GM18873 (cell line): ENCODE results near the gene CENPI.
"Not testable (repeated sequence)": the region's sequence is repeated elsewhere in the genome, so short reads cannot be mapped to it uniquely, and the experiment has no call there.

Experiments
- ATAC-seq: cut with Tn5 transposase; IDR thresholded peaks from one replicate; pipeline ENCODE4 v1.9.1; 2021; ENCODE audit warnings: mild to moderate bottlenecking, moderate library complexity, moderate number of reproducible peaks; ENCODE audit not compliant: unreplicated experiment, low FRiP score

Gene CENPI, protein sequence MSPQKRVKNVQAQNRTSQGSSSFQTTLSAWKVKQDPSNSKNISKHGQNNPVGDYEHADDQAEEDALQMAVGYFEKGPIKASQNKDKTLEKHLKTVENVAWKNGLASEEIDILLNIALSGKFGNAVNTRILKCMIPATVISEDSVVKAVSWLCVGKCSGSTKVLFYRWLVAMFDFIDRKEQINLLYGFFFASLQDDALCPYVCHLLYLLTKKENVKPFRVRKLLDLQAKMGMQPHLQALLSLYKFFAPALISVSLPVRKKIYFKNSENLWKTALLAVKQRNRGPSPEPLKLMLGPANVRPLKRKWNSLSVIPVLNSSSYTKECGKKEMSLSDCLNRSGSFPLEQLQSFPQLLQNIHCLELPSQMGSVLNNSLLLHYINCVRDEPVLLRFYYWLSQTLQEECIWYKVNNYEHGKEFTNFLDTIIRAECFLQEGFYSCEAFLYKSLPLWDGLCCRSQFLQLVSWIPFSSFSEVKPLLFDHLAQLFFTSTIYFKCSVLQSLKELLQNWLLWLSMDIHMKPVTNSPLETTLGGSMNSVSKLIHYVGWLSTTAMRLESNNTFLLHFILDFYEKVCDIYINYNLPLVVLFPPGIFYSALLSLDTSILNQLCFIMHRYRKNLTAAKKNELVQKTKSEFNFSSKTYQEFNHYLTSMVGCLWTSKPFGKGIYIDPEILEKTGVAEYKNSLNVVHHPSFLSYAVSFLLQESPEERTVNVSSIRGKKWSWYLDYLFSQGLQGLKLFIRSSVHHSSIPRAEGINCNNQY

DNA sequence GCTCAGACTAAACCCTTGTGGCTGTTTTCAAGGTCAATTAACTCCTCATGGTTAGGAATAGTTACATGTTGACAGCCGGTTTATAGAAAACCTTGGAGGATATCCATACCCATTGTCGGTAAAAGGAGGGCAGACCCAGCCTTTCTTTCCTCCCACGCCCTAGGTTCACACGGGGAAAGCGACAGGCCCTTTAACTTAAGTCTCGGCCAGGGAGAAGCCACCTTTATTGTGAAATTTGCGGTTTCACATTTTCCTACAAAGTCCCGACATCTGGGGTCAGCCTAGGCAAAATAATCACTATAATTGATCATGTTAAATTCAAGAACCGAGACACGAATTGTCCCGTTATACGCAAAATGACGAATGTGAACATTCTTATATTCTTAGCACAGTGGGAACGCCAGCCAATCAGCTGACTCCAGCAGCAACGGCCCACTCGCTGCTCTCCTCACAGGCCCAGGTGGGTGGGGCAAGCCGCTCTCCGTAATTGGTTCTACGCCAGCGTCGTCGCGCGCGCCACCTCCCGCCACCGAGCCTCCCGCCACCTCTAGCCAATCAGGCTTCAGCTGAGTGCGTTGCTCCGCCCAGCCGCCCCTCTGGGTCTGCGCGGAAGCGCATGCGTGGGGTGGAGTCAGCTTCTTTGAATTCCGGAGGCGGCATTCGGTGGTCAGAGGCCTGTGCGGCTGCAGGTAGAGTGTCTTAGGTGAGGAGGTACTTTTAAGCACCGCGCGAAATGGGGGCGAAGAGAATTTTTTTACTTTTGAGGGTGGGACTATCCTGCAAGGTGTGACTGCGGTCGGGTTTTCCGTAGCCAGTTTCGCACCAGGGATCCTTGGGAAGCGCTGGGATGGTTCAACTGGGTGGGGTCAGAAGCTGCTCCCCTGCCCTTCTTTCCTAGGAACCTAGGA, at the start of gene CENPI:
CENPI (plus strand) TSS at position 659 of the 908 bp plus-strand sequence. CDS start 2,867 bp downstream, outside the sequence.
- peak; percentile 99 for ATAC-seq

DNA sequence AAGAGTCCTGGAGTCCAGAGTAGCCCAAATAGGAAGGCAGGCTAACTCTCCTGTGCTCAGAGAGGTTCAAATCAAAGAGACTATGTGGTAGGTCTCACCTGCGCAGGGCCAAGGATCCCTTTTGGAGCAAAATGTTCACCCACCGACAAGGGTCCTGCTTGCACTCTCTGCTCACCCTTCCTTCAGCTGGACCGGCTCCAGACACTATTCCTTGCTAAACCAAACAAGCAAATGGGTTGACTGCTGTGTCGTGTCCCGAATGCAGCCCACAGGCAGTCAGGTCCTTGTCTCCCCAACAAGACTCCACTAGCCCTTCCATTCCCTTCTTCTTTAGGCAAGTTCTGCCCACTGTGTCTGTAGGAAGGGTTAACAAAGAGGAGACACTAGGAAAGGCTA, 46.9 kb upstream of the CENPI start:
- ATAC-seq, result peak; percentile 12

DNA sequence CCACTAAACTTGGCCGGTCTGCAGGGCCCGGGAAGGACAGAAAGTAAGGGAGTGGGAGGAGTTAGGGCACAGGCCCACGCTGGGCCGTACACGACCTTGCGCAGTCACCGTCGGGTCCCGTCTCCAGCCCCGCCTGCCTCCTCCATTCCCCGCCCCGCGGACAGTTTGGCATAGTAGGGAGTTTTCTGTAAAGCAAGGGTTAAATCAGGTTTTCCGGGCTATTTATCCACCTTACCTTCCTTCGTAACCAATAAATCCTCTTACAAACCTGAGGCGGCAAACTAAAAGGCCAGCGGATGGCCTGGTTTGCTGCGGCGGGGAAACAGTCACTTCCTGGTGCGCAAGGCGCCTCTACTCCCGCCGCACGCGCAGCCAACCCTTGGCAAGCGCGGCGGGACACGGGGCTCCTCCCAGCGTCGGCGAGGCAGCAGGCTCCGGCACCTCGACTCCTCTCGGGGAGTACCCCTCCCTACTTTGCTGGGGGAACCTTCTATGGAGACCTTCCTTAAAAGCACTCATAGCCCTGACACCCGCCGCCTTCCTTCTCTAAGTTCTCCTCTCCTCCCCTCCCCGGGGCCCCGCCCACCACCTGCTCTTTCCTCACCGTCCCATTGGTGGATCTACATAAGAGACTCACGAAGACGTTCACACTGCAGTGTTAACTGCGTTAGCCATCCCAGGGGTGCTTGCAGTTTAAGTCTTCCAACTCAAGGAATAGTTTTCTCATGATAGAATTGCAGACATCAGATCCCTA, 46.3 kb upstream of the CENPI start, which contains the start of gene TRMT2B:
TRMT2B (minus strand) TSS at position 563 of the 754 bp plus-strand sequence. CDS start 9,822 bp downstream, outside the sequence.
- ATAC-seq, result peak; percentile 80

DNA sequence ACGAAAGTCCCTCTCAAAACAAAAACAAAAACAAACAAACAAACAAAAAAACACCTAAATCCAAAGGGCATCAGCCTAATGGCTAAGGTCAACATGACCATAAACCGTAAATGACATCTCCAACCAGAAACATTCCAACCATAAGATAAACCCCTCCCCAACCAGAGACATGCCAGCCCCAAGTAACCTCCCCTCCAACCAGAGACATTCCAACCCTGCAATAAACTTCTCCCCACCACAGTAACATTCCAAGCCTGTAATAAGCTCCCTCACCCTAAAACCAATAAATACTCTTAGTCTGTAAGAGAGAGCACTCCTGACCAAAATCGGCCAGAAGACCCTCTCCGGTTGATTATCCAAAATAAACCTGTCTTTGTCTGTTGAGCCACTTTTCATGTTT, 41.5 kb upstream of the CENPI start:
- ATAC-seq, result not testable (repeated sequence)

DNA sequence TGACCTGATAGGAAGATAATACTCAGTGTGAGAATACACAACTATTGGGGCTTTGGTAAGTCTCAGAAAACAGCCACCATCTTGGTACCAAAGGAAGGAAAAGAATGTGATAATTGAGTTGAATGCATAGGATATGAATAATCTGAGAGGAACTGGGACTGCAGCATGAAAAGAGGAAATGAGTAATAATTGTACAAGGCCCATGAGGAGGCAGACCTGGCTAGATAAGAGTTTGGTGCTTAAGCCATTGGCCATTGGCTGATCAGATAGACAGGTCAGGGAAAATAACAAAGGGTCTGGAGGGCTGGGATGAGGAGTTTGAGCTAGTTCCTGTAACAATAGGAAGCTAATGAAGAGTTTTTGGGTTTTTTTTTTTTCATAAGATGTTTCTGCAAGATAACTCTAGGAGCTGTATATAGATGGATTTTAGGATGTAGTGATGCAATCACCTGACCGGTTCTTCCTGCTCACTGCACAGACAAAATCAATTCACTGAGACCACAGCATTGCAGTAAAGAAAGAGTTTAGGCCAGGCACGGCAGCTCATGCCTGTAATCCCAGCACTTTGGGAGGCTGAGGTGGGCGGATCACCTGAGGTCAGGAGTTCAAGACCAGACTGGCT, 40.8 kb upstream of the CENPI start:
- ATAC-seq, result no peak

DNA sequence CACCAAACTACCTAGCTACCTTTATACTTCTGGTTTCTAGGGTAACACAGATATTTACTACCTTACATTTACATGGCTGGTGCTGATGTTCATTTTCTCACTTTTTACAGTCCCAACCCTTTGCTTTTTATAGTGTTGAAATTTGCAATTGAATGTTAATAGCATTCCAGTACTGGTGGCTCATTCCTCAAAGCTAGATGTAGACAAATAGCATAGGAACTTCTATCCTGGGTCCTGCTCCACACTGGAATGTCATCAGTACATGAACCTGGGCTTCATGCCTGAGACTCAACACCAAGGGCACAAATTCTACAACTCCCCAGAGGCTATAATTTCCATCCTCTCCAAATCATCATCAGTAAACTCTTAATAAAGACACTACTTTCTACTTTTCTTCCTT, 35.8 kb upstream of the CENPI start:
- no peak for ATAC-seq

DNA sequence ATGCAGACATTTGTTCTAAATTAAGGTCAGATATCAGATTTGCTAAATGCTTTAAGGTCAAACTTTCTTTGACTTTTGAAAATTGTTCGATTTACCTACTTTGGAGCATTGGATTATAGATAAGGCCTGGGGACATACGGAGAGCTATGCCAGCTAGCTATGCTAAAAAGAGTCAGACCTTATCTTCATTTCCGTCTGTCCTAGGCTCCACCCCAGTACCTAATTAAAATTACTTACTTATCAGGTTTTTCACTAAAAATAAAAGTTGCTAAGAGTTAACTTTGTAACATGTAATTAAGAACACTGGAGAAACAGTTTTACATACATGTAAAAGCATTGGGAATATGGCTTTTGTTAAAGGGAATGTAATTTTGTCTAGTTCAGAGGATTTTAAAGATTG, 26.4 kb upstream of the CENPI start:
- no peak for ATAC-seq

DNA sequence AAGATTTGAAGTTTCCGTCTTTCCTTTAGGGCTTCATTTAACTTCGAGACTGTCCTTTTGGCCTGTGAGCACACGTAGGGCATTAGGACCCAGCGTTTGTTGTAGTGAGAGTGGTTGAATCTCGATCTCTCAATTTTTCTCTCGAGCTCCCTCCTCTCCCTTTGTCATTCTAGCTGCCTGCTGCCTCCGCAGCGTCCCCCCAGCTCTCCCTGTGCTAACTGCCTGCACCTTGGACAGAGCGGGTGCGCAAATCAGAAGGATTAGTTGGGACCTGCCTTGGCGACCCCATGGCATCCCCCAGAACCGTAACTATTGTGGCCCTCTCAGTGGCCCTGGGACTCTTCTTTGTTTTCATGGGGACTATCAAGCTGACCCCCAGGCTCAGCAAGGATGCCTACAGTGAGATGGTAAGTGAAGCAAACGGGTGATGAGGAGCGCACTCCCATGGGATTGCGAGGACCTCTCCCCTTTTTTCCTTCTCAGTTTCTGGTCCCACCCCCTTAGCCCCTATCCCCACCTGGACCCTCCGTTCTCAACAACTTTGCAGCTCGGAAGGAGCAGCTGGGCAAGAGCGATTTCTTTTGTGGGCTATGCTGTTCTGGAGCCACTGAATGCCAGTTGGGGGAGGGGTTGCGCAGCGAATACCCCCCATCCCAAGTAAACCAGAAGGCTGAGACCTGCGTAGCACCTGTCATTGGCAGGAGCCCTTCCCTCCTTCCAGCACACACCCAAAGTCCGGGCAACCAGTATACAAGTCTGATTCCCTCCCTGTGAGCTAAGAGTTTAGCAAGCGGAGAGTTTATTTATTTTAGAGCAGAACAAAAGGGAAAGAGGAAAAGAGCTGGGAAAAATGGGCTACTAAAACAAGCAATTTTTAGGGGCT, 19.0 kb upstream of the CENPI start, which contains the start of gene TMEM35A:
TMEM35A (plus strand) TSS at position 164 of the 883 bp plus-strand sequence; CDS start at position 288, 124 bp downstream.
- no peak for ATAC-seq

DNA sequence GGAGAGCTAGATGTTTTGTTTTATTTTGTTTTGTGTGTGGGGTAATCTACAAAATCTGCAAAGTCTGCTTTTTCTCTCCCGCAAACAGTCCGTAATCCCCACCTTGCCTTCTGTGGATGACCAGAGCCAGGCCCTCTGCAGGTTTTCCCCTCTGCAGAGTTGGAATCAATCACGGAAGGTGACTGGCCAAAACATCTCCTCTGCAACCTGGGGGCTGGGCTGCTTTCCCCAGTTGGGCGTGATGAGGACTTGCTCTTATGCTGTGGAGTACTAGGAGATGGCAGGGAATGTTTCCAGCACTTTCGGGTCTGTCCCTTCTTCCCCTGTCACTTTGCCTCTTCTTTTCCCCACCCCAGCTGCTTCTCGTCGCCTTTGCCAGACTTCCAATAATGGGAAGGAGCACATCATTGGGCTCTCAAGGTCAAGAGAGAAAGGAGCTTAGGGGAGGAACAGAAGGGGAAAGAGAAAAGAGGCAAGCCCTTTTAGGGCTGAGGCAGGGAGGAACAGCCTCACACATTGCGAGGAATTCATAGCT, 18.2 kb upstream of the CENPI start:
- ATAC-seq, result no peak

DNA sequence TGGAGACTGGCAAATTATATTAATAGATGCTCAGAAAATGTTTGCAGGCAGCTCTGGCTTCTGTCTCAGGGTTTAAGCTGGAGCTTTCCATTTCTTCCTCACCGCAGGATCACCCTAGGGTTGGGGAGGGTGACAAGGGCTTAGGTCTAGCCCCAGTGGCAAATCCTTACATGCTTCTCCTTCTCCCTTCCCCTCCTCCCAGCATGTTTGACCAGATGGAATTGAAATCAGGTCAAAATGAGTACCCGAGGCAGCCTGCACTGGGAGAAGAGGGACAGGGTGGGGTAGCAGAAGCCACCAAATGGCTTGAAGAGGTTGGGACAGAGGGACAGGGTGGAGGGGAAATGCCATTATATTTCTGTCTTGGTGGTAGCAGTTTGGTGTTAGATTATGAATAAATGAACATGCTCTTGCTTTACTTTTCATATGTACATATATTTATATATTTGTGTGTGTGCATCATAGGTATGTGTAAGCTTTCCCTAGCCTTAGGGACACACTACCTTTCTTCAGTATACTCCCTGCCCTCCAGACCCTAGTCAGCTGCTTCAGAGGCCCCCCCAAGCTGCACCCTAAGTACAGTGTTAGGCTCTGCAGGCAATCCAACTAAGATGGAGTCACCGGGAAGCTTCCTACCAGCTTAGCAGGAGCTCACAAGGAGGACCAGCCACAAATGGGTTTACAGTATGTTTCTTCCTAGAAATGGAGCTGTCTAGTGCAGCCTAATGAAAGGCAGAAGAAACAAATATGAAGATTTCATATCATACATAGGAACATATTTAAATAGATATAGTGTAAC, 17.5 kb upstream of the CENPI start:
- ATAC-seq, result no peak

DNA sequence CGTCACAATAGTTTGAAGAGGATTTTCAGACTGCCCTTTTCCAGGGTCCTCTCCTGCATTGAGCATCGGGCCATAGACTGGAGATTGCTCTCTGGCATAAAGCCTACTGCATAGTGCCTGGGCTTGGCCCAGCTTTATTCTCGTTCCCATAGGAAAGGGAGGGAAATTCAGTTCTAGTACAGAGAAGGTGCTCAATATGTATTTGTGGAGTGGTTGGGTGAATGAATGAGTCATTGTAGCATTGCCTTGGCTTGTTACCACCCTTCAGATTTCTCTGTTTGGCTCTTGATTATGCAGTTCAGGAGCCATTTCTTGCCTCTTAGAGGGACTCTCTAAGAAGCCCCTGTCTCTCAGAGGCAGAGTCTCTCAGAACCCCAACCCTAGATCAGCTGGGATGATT, 16.8 kb upstream of the CENPI start:
- no peak for ATAC-seq

DNA sequence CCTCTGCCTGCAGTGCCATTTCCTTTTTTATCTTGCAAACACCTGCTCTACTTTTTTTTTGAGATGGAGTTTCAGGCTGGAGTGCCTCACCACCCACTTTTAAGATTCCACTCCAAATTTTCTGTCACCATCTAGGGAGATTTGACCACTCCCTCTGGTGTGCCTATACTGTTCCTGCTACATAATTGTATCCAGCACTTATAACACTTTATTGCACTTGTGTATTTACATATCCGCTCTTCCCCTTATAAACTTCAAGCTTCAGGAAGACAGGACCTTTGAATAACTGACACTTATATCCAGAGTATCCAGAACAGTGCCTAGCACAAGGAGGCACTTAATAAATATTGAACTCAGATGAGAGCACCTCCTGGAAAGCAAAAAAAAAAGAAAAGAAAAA, 6.2 kb upstream of the CENPI start:
- ATAC-seq, result no peak

DNA sequence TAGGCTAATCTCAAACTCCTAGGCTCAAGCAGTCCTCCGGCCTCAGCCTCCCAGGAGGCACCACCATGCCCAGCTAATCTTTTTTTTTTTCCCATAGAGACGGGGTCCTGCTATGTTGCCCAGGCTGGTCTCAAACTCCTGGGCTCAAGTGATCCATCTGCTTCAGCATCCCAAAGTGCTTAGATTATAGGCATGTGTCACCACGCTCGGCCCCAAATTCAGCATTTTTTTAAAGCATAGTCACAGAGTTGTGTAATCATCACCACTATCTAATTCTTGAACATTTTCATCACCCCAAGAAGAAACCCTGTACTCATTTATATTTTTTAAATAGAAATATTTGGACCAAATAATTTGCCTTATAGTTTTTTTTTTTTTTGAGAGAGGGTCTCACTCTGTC, 10.3 kb downstream of the CENPI start:
- no peak for ATAC-seq

DNA sequence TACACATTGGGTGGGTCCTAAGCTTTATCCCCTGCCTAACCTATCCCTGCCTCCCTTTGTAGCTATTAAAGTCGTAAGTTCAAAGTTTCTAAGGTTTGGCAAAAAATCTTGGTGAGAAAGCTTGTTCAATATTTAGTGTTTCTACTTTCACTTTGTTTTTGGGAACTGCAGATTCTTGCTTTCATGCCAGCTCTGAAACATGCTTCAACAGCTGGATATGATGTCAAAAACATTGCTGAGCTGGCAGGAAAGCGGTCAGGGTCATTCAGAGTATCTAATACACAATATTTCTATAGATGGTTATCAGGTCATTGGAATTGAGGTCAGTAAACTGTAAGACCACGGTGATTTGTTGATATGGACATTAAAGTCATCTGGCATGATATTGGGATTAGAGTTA, 19.7 kb downstream of the CENPI start:
- ATAC-seq, result no peak

DNA sequence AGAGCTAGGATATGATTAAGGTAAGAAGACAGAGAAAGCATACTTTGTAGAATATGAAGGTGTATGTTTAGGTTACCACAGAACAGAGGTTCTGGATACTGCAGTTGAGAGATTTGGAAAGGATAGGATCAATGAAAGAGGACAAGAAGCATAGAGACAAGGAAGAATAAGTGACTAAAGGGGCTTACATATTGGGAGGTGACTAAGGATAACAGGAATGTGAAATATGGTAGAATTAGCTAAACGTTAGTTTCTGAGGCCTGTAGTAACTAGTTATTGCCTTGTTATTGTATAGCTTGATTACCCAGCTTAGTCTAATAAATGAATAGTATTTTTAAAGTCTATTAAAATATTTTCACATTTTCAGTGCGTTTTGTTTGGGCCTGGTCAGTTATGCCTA, 38.2 kb downstream of the CENPI start:
- no peak for ATAC-seq
